Osteoblast (primary cell): ENCODE results near the gene ZNF337. TPM values are rescaled to one million over a fixed set of nuclear protein-coding genes. Genes with fewer than 3 reads are reported as not detected.
"Not testable (repeated sequence)": the region's sequence is repeated elsewhere in the genome, so short reads cannot be mapped to it uniquely, and the experiment has no call there.

Experiments used
- DNase-seq: peaks from one replicate; pipeline ENCODE4 v3.0.0; 2011; ENCODE audit warnings: low spot score, mixed read lengths; ENCODE audit not compliant: insufficient read length; ENCODE audit errors: missing footprints
- H2AFZ ChIP-seq: 2 replicates; pipeline ENCODE4 v1.6.0; 2011; ENCODE audit warnings: mild to moderate bottlenecking, low read length
- H3K27ac ChIP-seq: 2 replicates; pipeline ENCODE4 v1.5.1; 2011; ENCODE audit warnings: mild to moderate bottlenecking, low read depth, low read length, moderate library complexity
- H3K27me3 ChIP-seq: 2 replicates; pipeline ENCODE4 v1.6.0; 2012; ENCODE audit warnings: mild to moderate bottlenecking, control low read depth, inconsistent platforms, low read length, moderate library complexity; ENCODE audit not compliant: insufficient read depth
- H3K36me3 ChIP-seq: 2 replicates; pipeline ENCODE4 v1.5.1; 2011; ENCODE audit warnings: mild to moderate bottlenecking, low read length, control low read depth, moderate library complexity; ENCODE audit not compliant: insufficient read depth
- H3K4me1 ChIP-seq: 2 replicates; pipeline ENCODE4 v1.5.1; 2011; ENCODE audit warnings: mild to moderate bottlenecking, low read length, control low read depth, moderate library complexity; ENCODE audit not compliant: insufficient read depth
- H3K4me2 ChIP-seq: 2 replicates; pipeline ENCODE4 v1.6.0; 2011; ENCODE audit warnings: mild to moderate bottlenecking, low read length; ENCODE audit not compliant: insufficient read depth
- H3K4me3 ChIP-seq: fragments of 200-600 bp; sonication (generic); 3 replicates; pipeline ENCODE4 v1.5.1; 2012; ENCODE audit warnings: mild to moderate bottlenecking, low read length, inconsistent platforms; ENCODE audit not compliant: insufficient read depth
- H3K79me2 ChIP-seq: 2 replicates; pipeline ENCODE4 v1.6.0; 2012; ENCODE audit warnings: mild to moderate bottlenecking, low read length, control low read depth, inconsistent platforms; ENCODE audit not compliant: insufficient read depth
- H3K9me3 ChIP-seq: 2 replicates; pipeline ENCODE4 v1.5.1; 2011; ENCODE audit warnings: low read depth, low read length, control low read depth
- H4K20me1 ChIP-seq: 2 replicates; pipeline ENCODE4 v1.6.0; 2012; ENCODE audit warnings: mild to moderate bottlenecking, low read length, control low read depth; ENCODE audit not compliant: insufficient read depth
- CTCF ChIP-seq: IDR thresholded peaks from 2 replicates; pipeline ENCODE4 v1.5.1; 2011; ENCODE audit warnings: mild to moderate bottlenecking, low read depth, low read length, moderate library complexity; ENCODE audit errors: extremely low read depth
- total RNA-seq: library from RNA; depleted of rRNA; stranded (reverse); fragments of >200 nt; gene quantifications from 2 replicates; pipeline ENCODE4 v1.2.3, GENCODE V29; 2012

The ZNF337 gene
- total RNA-seq, 1 donor, result 8.3 TPM

GRCh38 chr20:25686081-25687067 is 10.3 kb downstream of the ZNF337 start:
- TF ChIP-seq CTCF, result no peak
- H3K27ac ChIP-seq, result no peak overlapping the region

GRCh38 chr20:25685276-25686080 is 11.2 kb downstream of the ZNF337 start:
- H4K20me1 ChIP-seq, result no peaks in the 10 kb centered on the region
- H3K4me3 ChIP-seq, result no peak overlapping the region
- no peak for DNase-seq
- TF ChIP-seq CTCF, result no peak
- no peak overlapping the region for H3K4me2 ChIP-seq
- no peak overlapping the region for H2AFZ ChIP-seq
- H3K9me3 ChIP-seq, result no peaks in the 10 kb centered on the region
- peaks cover 5% of the 10 kb centered on the region for H3K79me2 ChIP-seq
- H3K27ac ChIP-seq, result no peak overlapping the region
- H3K4me1 ChIP-seq, result no peaks in the 10 kb centered on the region
- H3K27me3 ChIP-seq, result no peaks in the 10 kb centered on the region
- H3K36me3 ChIP-seq, result peaks cover 17% of the 10 kb centered on the region

More at GRCh38 chr20:25686081-25687067, 10.3 kb downstream of the ZNF337 start:
- peaks cover 9% of the 10 kb centered on the region for H3K79me2 ChIP-seq
- DNase-seq, result no peak
- no peak overlapping the region for H3K4me3 ChIP-seq
- peaks cover 14% of the 10 kb centered on the region for H3K36me3 ChIP-seq
- no peaks in the 10 kb centered on the region for H4K20me1 ChIP-seq
- H3K27me3 ChIP-seq, result no peaks in the 10 kb centered on the region
- H2AFZ ChIP-seq, result no peak overlapping the region
- H3K4me2 ChIP-seq, result no peak overlapping the region
- H3K9me3 ChIP-seq, result no peaks in the 10 kb centered on the region
- H3K4me1 ChIP-seq, result no peaks in the 10 kb centered on the region

- H2AFZ ChIP-seq, H3K79me2 ChIP-seq, DNase-seq, H3K4me3 ChIP-seq, H3K4me2 ChIP-seq, H3K27ac ChIP-seq, H3K27me3 ChIP-seq, H3K9me3 ChIP-seq, H3K4me1 ChIP-seq, H4K20me1 ChIP-seq: not testable (repeated sequence)
- peaks cover 17% of the 10 kb centered on the region for H3K36me3 ChIP-seq
Observed at GRCh38 chr20:25683826-25684225, 12.8 kb downstream of the ZNF337 start.

GRCh38 chr20:25683050-25683449 is 13.6 kb downstream of the ZNF337 start:
- no peak for TF ChIP-seq CTCF
- no peak overlapping the region for H3K27ac ChIP-seq
- H4K20me1 ChIP-seq, result no peaks in the 10 kb centered on the region
- H3K79me2 ChIP-seq, result no peaks in the 10 kb centered on the region
- peaks cover 22% of the 10 kb centered on the region for H3K36me3 ChIP-seq
- no peaks in the 10 kb centered on the region for H3K27me3 ChIP-seq
- H3K4me1 ChIP-seq, result no peaks in the 10 kb centered on the region
- H3K4me2 ChIP-seq, result no peak overlapping the region
- no peaks in the 10 kb centered on the region for H3K9me3 ChIP-seq
- no peak overlapping the region for H2AFZ ChIP-seq
- H3K4me3 ChIP-seq, result no peak overlapping the region
- DNase-seq, result no peak
